BE2C (cell line): Measurements from ENCODE around the gene COL19A1.

ENCODE experiments used
- DNase-seq: peaks from one replicate; pipeline ENCODE4 v3.0.0-alpha.2; 2020
- H3K27me3 ChIP-seq: fragments of 250-450 bp; sonication (Bioruptor Pico); 2 replicates; pipeline ENCODE4 v1.5.1; 2020; ENCODE audit warnings: mild to moderate bottlenecking
- H3K36me3 ChIP-seq: fragments of 250-450 bp; sonication (Bioruptor Pico); 2 replicates; pipeline ENCODE4 v1.5.1; 2020; ENCODE audit warnings: mild to moderate bottlenecking
- H3K4me1 ChIP-seq: fragments of 250-450 bp; sonication (Bioruptor Pico); 2 replicates; pipeline ENCODE4 v1.5.1; 2020
- H3K4me3 ChIP-seq: 2 replicates; pipeline ENCODE4 v1.5.1; 2011; ENCODE audit warnings: low read depth, low read length
- H3K9me3 ChIP-seq: fragments of 250-450 bp; sonication (Bioruptor Pico); 2 replicates; pipeline ENCODE4 v1.5.1; 2020
- CTCF ChIP-seq: IDR thresholded peaks from 2 replicates; pipeline ENCODE4 v1.5.1; 2012; ENCODE audit warnings: mild to moderate bottlenecking, low read depth, low read length

Gene COL19A1

GRCh38 chr6:70184723-70185122, 318.4 kb downstream of the COL19A1 start:
- TF ChIP-seq CTCF: no peak
- Histone ChIP-seq H3K4me3 (no peak overlapping the region), H3K36me3 (no peaks in the 10 kb centered on the region), H3K4me1 (no peaks in the 10 kb centered on the region), H3K27me3 (no peaks in the 10 kb centered on the region), H3K9me3 (no peaks in the 10 kb centered on the region)
- DNase-seq: no peak

DNA sequence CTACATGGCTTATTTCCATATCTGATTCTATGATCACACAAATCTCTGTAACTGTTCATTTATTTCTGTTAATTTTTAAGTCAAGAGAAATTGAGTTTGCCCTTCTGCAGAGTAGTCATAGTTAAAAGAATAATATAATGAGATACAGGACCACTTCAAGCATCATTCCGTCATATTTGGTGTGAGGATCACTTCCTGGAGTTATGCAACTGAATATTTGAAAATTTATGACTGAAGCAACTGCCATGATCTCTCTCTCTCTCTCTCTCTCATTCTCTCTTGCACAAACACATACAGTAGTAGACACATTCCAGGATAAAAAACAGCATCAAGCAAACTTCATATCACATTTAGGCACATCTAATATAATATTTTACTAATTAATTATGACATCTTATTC, 320.1 kb downstream of the COL19A1 start:
- no peaks in the 10 kb centered on the region for H3K4me1 ChIP-seq
- TF ChIP-seq CTCF: no peak
- no peak for DNase-seq
- H3K36me3 ChIP-seq: no peaks in the 10 kb centered on the region
- H3K9me3 ChIP-seq: no peaks in the 10 kb centered on the region
- no peak overlapping the region for H3K4me3 ChIP-seq
- H3K27me3 ChIP-seq: no peaks in the 10 kb centered on the region

DNA sequence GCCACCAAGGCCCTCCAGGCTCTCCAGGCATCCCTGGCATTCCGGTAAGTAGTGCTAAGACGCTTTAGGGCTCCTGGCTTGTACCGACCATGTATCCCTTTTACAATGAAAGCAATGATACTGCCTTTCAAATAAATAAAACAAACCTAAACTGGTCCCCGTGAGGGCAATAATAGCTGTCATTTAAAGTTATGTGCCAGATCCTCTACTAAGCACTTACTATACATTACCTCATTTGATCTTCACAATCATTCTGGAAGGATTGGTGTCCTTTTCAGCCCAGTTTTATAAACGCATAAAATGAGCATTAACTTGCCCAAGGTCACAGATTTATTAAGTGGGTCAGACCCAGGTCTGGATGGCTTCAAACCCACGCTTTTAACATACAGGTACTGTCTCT, 321.8 kb downstream of the COL19A1 start:
- DNase-seq: no peak
- Histone ChIP-seq H3K27me3 (peaks cover 5% of the 10 kb centered on the region; the same call in 1 of the 2 replicates), H3K4me1 (no peaks in the 10 kb centered on the region), H3K36me3 (no peaks in the 10 kb centered on the region), H3K4me3 (no peak overlapping the region), H3K9me3 (no peaks in the 10 kb centered on the region)
- no peak for TF ChIP-seq CTCF

GRCh38 chr6:70194421-70194820, 328.1 kb downstream of the COL19A1 start:
- Histone ChIP-seq H3K27me3 (peaks cover 5% of the 10 kb centered on the region; the same call in 1 of the 2 replicates), H3K9me3 (no peaks in the 10 kb centered on the region), H3K4me1 (no peaks in the 10 kb centered on the region), H3K36me3 (no peaks in the 10 kb centered on the region), H3K4me3 (no peak overlapping the region)
- no peak for DNase-seq
- no peak for TF ChIP-seq CTCF

DNA sequence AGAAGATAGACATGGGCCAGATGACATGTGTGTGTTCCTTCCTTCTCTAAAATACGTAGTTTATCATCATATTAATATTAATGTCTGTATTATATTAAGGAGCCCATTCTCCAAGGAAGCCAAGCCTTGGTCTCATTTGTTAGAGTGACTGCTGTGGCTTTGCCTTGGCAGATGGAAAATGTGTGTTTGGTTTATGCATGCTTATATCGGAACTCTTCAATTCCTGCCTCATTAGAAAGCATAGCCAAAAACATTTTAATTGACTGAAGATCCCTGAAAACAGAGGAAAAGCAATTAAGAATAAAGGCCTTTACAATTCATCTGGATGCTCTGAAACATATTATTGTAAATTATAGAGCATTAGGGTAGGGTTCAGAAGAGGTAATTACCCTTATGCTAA, 330.2 kb downstream of the COL19A1 start:
- DNase-seq: no peak
- Histone ChIP-seq H3K27me3 (peaks cover 5% of the 10 kb centered on the region; the same call in 1 of the 2 replicates), H3K36me3 (no peaks in the 10 kb centered on the region), H3K9me3 (no peaks in the 10 kb centered on the region), H3K4me3 (no peak overlapping the region), H3K4me1 (no peaks in the 10 kb centered on the region; the same call in 1 of the 2 replicates)
- no peak for TF ChIP-seq CTCF

- no peaks in the 10 kb centered on the region for H3K36me3 ChIP-seq
- no peak for TF ChIP-seq CTCF
Observed at GRCh38 chr6:70198785-70199184, 332.4 kb downstream of the COL19A1 start.

More at GRCh38 chr6:70198785-70199184, 332.4 kb downstream of the COL19A1 start:
- no peaks in the 10 kb centered on the region for H3K9me3 ChIP-seq
- no peaks in the 10 kb centered on the region; the same call in 1 of the 2 replicates for H3K4me1 ChIP-seq
- DNase-seq: no peak
- H3K27me3 ChIP-seq: no peaks in the 10 kb centered on the region; the same call in 1 of the 2 replicates
- H3K4me3 ChIP-seq: no peak overlapping the region
